ENCODE data around the gene PACS2. TPM values are rescaled to one million over a fixed set of nuclear protein-coding genes. Genes with fewer than 3 reads are reported as not detected.
A peak's percentile ranks its signal among the peaks of the same experiment; 100 is the strongest.
"Not testable (repeated sequence)": the region's sequence is repeated elsewhere in the genome, so short reads cannot be mapped to it uniquely, and the experiment has no call there.

Gene PACS2
- total and polyA plus RNA-seq, 2 of the 4 experiments (the other 2 are of a cell fraction), result 15.6 to 32.2 TPM

DNA sequence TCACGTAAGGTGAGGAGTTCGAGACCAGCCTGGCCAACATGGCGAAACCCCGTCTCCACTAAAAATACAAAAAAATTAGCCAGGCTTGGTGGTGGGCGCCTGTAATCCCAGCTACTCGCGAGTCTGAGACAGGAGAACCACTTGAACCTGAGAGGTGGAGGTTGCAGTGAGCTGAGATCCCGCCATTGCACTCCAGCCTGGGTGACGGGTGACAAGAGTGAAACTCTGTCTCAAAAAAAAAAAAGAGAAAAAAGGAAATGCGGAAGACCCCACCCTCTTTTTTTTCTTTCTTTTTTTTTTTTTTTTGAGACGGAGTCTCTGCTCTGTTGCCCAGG, 12.7 kb upstream of the PACS2 start:
- H4K8ac ChIP-seq (ENCODE audit: low read depth in 2 of 2, low read length in 2 of 2); ATAC-seq (ENCODE audit: low read depth); CTCF ChIA-PET; H3K9me3 ChIP-seq (ENCODE audit: control insufficient read depth, insufficient read depth, low read length); H2BK120ac ChIP-seq (ENCODE audit: low read depth, low read length); H3K9ac ChIP-seq (ENCODE audit: low read depth, low read length); H2BK5ac ChIP-seq (ENCODE audit: low read depth, low read length, poor library complexity, severe bottlenecking); H2BK15ac ChIP-seq (ENCODE audit: low read depth, low read length); H3K27me3 ChIP-seq (ENCODE audit: control insufficient read depth, insufficient read depth, low read length); H3K56ac ChIP-seq (ENCODE audit: extremely low read depth, insufficient read depth, low read length); intact Hi-C loops (cut with micrococcal nuclease); H2AK9ac ChIP-seq (replicated peaks; ENCODE audit: low read depth, low read length, poor library complexity); in situ Hi-C loops (cut with MboI; ENCODE audit: low sequenced_read_pairs); H2AFZ ChIP-seq (replicated peaks; ENCODE audit: low read length, poor library complexity); DNase-seq; H4K5ac ChIP-seq (ENCODE audit: low read depth, low read length); H3K23ac ChIP-seq (ENCODE audit: low read depth, low read length); H3K14ac ChIP-seq (replicated peaks; ENCODE audit: low read depth, low read length); H3K36me3 ChIP-seq (ENCODE audit: control insufficient read depth, insufficient read depth, low read length); H3K4me3 ChIP-seq (ENCODE audit: insufficient read depth, low read depth, low read length); dilution Hi-C loops (cut with HindIII; ENCODE audit: low sequenced_read_pairs, unreplicated experiment); H3K4me1 ChIP-seq (ENCODE audit: control insufficient read depth, insufficient read depth, low read length); H3K4ac ChIP-seq (ENCODE audit: low read depth, low read length); H3K27ac ChIP-seq (ENCODE audit: insufficient read depth, low read length); H3K18ac ChIP-seq (ENCODE audit: low read depth, low read length); H4K20me1 ChIP-seq (ENCODE audit: insufficient read depth, low read length); H2BK20ac ChIP-seq (ENCODE audit: low read depth, low read length); BruUV-seq (replicated peaks); H3K9me1 ChIP-seq (ENCODE audit: insufficient read depth, low read length); H3K4me2 ChIP-seq (ENCODE audit: low read depth, low read length); H4K91ac ChIP-seq (ENCODE audit: insufficient read depth, low read depth, low read length): not testable (repeated sequence)
- H3K79me1 ChIP-seq (ENCODE audit: low read depth in 1 of 2, low read length in 2 of 2), result peaks cover 9 to 30% of the 10 kb centered on the region in 2 experiments
- WGBS, 2 experiments (ENCODE audit: extremely low coverage in 2 of 2, insufficient read length in 1 of 2), result no CpG with 5 or more reads among the region's 11 CpGs
- POLR2A ChIA-PET (ENCODE audit: unreplicated experiment), result interaction anchor here (1.1 to 1.5 kb wide), 2 partner anchors 9 to 13 kb away, joined by 5 to 7 read pairs; partner anchors contain the start of gene PACS2
- peak overlapping the region; percentile 46; the same call in 1 of the 2 replicates for H2AK5ac ChIP-seq (ENCODE audit: low read depth, low read length)

Measured in IMR-90 (cell line).